NCI-H69 (cell line): Measurements from ENCODE around the gene CCDC83.
"Not testable (repeated sequence)": the region's sequence is repeated elsewhere in the genome, so short reads cannot be mapped to it uniquely, and the experiment has no call there.

ENCODE experiments used
- DNase-seq: peaks from one replicate; lab custom pipeline; 2025; lab: John Stamatoyannopoulos, UW

CCDC83 gene

DNA sequence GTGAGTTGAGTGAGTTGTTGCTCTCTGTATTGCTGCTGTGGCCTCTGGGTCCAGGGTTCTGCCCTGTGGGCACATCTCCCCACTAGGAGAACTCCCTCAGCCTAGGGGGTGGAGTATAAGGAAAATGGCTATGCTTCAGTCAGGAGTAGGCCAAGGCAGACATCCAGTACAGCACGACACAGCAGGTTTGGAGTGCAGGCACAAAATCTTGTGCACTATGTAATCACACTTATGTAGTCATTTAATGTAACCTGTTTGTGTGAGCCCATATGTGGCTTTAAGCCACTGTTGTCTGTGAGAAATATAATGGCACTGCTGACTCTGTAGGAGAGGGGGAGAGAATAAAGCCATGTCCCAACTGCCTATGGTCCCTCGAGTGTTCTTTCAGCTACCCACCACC is 90.1 kb downstream of the CCDC83 start:
- peak; percentile 28 for DNase-seq

GRCh38 chr11:85945788-85946187 is 90.6 kb downstream of the CCDC83 start:
- no peak for DNase-seq

DNA sequence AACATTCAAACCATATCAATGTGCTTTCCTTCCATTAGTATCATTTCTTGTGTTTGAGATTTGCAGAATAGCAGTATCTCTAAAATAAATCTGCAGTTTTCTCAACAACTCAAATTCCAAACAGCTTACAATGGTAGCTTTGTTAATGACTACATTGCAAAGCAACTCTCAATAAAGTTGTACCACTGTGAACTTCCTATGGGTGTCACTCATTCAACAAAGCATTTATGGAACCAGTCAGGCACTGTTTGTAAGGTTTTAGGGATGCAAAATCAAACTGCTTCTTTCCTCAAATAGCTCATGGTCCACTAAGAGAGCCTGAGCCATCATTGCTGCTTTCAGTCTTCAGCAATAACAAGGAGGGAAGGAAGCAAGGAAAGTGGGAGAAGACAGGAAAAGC is 91.0 kb downstream of the CCDC83 start:
- no peak for DNase-seq

DNA sequence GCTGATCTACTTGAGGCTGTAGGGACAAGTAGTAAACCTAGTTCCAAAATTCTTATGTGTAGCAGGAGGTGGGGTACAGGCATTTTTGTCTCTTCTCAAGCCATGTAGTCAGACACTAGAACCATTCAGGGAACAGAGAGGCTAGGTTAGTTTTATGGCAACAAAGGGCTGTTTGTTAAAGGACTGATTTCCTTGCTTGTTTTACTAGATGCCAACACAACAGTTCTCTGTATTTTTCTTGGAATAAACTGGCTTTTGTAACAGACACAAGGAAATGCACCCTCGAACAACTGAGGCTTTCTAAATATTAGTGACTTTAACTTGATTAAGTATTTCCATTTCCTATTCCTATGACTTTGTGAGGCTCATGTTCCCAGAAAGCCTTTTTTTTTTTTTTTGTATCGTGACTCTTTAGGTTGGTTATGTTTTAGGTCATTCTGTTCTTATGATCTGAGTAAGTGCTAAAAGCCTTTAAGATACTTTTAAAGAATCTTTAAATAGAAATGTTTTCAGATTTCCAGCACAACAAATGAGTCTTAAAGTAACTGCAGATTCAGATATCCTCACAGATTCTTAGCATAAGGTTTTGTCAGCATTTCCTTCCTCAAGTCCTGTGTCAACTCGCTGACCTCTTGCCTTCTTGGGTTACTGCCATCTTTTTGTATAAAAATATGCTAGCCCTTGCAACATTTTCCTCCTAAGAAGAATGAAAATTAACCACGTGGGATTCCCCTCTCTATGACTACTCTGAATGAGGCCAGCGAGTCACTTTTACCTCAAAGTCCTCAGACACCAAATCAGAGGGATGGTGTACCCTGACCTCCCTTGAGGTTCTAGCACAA is 92.5 kb downstream of the CCDC83 start:
- DNase-seq = no peak

- no peak for DNase-seq
Observed at GRCh38 chr11:85948884-85949283, 93.7 kb downstream of the CCDC83 start.

DNA sequence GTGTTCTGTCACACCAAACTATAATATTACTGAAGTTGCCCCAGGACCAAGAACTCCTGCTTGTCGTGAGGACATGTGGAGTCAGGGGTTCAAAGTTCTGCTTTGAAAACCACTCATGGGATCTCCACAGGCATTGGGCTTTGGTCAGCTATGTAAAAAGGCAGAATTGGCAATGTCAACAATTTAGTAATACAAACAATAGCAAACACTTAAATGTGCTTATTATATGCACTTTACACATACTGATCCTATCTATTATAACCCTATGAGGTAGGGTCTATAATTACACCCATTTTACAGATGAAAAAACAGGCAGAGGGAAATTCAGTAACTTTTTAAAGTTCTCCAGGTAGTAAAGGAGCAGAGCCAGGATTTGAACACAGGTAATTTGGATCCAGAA is 94.6 kb downstream of the CCDC83 start:
- DNase-seq = peak; percentile 36

DNA sequence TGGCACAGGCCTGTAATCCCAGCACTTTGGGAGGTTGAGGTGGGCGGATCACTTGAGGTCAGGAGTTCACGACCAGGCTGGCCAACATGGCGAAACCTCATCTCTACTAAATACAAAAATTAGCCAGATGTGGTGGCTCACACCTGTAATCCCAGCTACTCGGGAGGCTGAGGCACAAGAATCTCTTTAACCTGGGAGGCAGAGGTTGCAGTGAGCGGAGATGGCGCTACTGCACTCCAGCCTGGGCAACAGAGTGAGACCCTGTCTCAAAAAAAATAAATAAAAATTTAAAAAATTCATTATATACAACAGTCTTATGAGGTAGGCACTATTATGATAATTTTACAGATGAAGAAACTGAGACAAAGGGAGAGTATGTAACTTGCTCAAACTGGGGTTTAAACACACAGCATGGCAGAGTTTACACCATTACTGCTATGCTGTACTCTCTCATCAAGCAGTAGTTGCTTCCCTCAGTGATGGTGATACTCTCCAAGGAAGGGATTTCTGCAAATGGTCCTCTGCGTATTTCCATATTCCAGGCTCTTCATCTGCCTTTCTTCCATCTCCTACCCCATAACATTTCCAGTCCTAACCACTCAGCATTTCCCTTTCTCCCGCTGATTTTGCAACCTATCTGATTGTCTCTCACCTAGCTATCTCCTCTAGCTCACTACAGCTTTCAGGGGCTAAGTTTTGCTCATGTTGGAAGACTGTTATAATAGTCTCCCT is 95.3 kb downstream of the CCDC83 start:
- no peak for DNase-seq

GRCh38 chr11:85951049-85951405 is 95.8 kb downstream of the CCDC83 start:
- no peak for DNase-seq

DNA sequence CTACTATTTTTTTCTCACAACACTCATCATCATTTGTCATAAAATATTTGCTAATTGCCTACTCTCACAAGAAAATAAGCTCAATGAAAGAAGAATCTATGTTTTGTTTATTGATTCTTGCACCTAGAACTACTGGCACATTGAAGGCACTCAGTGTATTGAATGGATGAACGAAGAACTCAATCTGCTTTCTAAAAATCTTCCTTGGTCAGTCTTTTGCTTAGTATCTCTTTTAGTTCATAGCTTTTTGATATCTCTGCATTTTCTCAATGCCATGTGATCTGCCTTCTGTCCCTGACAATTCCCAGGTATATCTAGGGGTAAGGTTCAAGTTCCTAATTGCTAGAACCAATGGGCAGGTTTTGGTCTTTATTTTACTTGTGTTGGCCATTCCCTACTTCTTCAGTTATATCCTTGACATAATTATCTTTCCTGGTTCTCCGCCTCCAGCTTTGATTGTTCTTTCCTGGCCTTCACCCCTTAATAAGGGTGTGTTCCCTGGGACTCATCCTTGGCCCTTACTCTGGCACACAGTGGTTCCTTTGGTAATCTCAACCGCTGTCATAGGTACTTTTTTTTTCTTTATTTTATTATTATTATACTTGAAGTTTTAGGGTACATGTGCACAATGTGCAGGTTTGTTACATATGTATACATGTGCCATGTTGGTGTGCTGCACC is 96.4 kb downstream of the CCDC83 start:
- no peak for DNase-seq

GRCh38 chr11:85952108-85952485 is 96.9 kb downstream of the CCDC83 start:
- not testable (repeated sequence) for DNase-seq

DNA sequence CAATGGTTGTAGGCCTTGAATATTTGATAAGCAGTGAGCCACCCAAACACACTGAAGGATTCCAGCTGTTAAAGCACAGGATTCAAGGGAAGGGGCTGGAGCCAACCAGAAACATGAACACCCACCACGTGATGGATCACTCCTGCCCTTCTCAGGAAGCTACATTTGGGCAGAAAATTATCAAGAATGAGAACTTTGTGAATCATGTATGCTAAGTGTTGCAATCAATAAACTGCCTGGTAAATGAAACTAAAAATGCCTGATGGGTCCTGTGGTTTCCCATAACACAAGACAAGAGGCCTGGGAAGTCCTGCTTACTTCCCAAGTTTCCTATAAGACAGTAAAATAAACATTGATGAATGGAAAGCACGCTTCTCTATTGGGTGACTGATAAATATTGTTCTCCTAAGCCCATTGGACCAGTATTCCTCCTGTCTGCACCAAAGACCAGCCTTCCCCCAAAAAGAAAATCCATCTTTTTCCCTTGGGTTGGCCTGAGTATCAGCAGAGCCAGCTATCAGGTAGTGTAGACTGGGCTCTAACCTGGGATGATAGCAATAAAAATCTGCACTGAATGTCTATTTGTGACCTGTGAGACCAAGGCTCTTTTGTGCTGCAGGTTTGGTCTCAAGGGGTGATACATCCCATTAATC is 98.4 kb downstream of the CCDC83 start:
- no peak for DNase-seq

GRCh38 chr11:85955531-85955930 is 100.3 kb downstream of the CCDC83 start:
- no peak for DNase-seq

DNA sequence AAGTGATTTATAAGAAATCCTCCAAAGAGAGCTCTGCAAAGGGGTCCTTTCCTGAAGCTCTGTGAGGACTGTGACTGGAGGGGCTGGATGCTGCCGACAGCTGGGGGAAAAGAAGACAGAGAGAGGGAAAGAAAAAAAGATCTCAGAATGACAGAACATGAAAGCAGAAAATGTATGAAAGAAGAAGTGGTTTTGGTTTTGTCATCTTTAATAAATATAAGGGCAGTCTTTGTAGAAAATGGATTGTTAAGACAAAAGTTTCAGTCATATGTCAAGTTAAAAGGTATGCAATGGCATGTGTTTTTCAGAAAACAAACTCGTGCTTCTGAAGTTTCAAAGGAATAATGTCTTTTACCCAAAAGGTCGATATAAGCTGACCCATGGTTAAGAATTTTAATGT is 105.5 kb downstream of the CCDC83 start:
- DNase-seq = no peak

- no peak for DNase-seq
Observed at GRCh38 chr11:85961130-85961529, 105.9 kb downstream of the CCDC83 start.

DNA sequence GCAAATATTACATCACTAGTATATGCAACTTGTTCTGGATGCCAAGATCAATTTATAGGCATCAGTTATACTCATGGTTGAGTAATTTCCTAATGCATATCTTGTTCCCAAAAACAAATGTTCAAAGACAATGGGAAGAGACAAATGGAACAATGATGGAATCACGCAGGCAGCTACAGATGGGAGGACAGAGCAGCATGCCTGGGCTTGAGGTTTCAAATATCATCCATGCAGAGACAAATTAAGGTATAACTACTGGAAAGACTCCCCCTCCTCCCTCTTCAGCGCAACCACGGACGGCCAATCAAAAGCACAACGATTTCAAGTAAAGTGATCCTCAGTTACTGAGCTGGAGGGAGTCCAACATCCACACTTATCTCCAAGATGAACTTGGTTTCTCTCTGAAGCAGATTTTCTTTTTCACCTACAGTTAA is 106.8 kb downstream of the CCDC83 start:
- DNase-seq = peak; percentile 84

GRCh38 chr11:85965202-85965601 is 110.0 kb downstream of the CCDC83 start:
- DNase-seq = no peak

DNA sequence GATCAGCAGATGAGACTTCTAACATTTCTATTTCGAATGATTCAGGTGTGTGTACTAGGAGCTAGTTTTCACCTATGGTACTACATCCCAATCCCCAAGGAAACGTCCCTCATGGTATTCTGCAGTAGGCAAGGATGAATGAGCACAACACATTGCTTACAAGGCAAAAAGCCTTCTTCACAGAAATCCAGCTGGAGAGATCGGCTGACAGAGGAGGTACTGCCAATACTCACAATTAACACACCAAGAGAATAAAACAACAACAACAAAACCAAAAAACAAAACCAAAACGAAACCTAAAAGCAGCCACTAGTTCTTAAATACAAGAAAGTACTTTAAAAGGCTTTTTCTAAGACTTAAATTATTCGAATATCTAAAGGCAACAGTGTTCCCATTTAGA is 112.3 kb downstream of the CCDC83 start:
- no peak for DNase-seq
